Measurements from ENCODE around the gene CTBP2. TPM values are rescaled to one million over a fixed set of nuclear protein-coding genes. Genes with fewer than 3 reads are reported as not detected.
A peak's percentile ranks its signal among the peaks of the same experiment; 100 is the strongest.

Gene CTBP2
- total RNA-seq, 6 experiments from 2014 or later, result 70.6 to 86.9 (median 78.8) TPM

- Mint-ChIP-seq H3K36me3 (ENCODE audit: low read depth) (no peaks in the 10 kb centered on the region), H3K27ac (no peak overlapping the region), H3K4me1 (ENCODE audit: low read depth) (peaks cover 13% of the 10 kb centered on the region), H3K4me3 (no peak overlapping the region), H3K9me3 (no peaks in the 10 kb centered on the region), H3K27me3 (ENCODE audit: insufficient read depth) (peaks cover 16% of the 10 kb centered on the region)
- TF ChIP-seq, protein P1, sequence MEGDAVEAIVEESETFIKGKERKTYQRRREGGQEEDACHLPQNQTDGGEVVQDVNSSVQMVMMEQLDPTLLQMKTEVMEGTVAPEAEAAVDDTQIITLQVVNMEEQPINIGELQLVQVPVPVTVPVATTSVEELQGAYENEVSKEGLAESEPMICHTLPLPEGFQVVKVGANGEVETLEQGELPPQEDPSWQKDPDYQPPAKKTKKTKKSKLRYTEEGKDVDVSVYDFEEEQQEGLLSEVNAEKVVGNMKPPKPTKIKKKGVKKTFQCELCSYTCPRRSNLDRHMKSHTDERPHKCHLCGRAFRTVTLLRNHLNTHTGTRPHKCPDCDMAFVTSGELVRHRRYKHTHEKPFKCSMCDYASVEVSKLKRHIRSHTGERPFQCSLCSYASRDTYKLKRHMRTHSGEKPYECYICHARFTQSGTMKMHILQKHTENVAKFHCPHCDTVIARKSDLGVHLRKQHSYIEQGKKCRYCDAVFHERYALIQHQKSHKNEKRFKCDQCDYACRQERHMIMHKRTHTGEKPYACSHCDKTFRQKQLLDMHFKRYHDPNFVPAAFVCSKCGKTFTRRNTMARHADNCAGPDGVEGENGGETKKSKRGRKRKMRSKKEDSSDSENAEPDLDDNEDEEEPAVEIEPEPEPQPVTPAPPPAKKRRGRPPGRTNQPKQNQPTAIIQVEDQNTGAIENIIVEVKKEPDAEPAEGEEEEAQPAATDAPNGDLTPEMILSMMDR (IDR thresholded peaks at IDR 0.05), result no peak
- no peak for DNase-seq
Observed at GRCh38 chr10:125204400-125204799, 44.0 kb upstream of the CTBP2 start.

GRCh38 chr10:125203186-125203800, 42.9 kb upstream of the CTBP2 start:
- H3K9me3 Mint-ChIP-seq, result no peaks in the 10 kb centered on the region
- TF ChIP-seq, protein P1 (IDR thresholded peaks at IDR 0.05), result no peak
- H3K4me3 Mint-ChIP-seq, result no peak overlapping the region
- DNase-seq, result no peak
- H3K27me3 Mint-ChIP-seq (ENCODE audit: insufficient read depth), result peaks cover 23% of the 10 kb centered on the region
- H3K27ac Mint-ChIP-seq, result no peak overlapping the region
- peaks cover 11% of the 10 kb centered on the region for H3K4me1 Mint-ChIP-seq (ENCODE audit: low read depth)
- no peaks in the 10 kb centered on the region for H3K36me3 Mint-ChIP-seq (ENCODE audit: low read depth)

- H3K4me1 Mint-ChIP-seq (ENCODE audit: low read depth), result peaks cover 11% of the 10 kb centered on the region
- H3K9me3 Mint-ChIP-seq, result no peaks in the 10 kb centered on the region
- peaks cover 18% of the 10 kb centered on the region for H3K27me3 Mint-ChIP-seq (ENCODE audit: insufficient read depth)
- no peak for DNase-seq
- no peaks in the 10 kb centered on the region for H3K36me3 Mint-ChIP-seq (ENCODE audit: low read depth)
- TF ChIP-seq, protein P1 (IDR thresholded peaks at IDR 0.05), result no peak
- no peak overlapping the region for H3K27ac Mint-ChIP-seq
- H3K4me3 Mint-ChIP-seq, result no peak overlapping the region
Observed at GRCh38 chr10:125201791-125202622, 41.6 kb upstream of the CTBP2 start.

DNA sequence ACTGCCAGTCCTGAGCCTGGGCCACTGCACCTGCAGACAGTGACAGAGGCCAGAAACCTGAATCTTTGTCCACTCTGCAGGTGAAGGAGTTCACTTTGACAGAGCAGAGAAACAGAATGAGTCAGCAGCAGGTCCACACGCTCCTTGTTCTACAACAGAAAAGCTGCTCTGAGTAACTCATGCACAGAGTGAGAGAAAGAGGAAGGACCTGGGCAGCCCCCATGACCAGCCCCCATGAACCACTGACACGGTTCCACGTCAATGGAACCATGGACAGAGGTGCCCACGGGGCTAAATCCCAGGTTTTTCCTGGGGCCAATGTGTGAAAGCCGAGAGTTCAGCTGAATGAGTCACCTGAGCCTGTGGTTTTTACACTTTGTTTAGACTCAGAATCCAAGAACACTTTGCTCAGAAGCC, 40.8 kb upstream of the CTBP2 start:
- H3K27me3 Mint-ChIP-seq (ENCODE audit: insufficient read depth), result peaks cover 18% of the 10 kb centered on the region
- H3K36me3 Mint-ChIP-seq (ENCODE audit: low read depth), result no peaks in the 10 kb centered on the region
- DNase-seq, result peak; percentile 55
- H3K27ac Mint-ChIP-seq, result no peak overlapping the region
- no peaks in the 10 kb centered on the region for H3K9me3 Mint-ChIP-seq
- H3K4me3 Mint-ChIP-seq, result no peak overlapping the region
- H3K4me1 Mint-ChIP-seq (ENCODE audit: low read depth), result peaks cover 11% of the 10 kb centered on the region
- TF ChIP-seq, protein P1 (IDR thresholded peaks at IDR 0.05), result no peak

DNA sequence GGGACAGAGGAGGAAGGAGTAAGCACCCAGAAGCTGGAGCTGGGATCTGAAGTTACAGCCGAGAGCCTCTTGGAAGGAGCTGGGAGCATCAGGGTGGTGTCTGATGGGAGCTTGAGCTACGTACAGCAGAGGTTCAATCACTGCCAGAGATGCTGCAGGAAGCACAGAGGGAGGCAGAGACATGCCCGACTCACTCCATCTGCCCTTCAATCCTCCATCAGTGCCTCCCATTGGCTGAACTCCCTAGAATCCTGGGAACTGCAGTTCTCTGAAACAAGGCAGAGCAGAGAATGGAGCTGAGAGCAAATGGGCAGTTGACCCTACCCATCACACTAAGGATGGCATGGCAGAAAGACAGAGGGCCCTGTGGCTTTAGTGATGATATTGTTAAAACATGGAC, 40.0 kb upstream of the CTBP2 start:
- Mint-ChIP-seq H3K9me3 (no peaks in the 10 kb centered on the region), H3K27ac (no peak overlapping the region)
- TF ChIP-seq, protein P1 (IDR thresholded peaks at IDR 0.05), result no peak

More for the DNA sequence above, 40.0 kb upstream of the CTBP2 start:
- no peak overlapping the region for H3K4me3 Mint-ChIP-seq
- H3K27me3 Mint-ChIP-seq (ENCODE audit: insufficient read depth), result peaks cover 18% of the 10 kb centered on the region
- H3K4me1 Mint-ChIP-seq (ENCODE audit: low read depth), result peaks cover 11% of the 10 kb centered on the region
- no peak for DNase-seq
- no peaks in the 10 kb centered on the region for H3K36me3 Mint-ChIP-seq (ENCODE audit: low read depth)
